NCI-H446 (cell line): ENCODE measurements around the gene DMRTA2.

Experiments
- DNase-seq, 2 experiments: peaks; one replicate each; lab custom pipeline; 2025; lab: John Stamatoyannopoulos, UW

The DMRTA2 gene

DNA sequence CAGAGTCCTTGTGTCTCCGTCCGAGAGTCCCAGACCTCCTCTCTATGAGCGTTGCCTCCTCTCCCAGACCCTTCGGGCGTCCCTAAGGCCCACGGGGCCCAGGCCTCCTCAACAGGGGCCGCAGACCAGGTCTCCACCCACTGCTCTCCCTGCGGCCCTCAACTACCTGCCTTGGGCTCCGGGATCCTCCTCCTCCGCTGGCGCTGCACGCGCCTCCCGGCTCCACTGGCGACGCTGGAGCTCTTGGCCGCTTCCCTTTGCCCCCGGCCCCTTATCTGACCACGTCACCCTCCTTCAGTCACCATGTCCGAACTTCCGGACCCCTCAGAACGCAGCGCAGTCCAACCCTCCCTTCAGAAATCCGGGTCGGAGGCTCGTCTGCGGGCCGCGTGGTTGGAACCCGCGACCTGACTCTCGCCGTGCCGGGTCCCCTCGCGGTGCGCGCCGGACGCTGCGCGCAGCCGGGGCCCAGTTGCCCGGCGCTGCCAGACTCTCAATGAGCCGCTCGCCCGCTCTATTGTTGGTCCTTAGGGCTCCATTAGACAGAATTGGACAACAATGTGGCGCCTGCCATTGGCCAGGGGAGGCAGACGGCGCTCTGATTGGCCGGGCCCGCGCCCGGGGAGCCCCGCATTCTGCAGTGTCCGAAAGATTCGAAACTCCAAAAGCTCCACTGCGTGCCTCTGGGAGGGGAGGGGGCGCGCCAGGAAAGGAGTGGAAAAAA, at the start of gene DMRTA2:
Gene DMRTA2 (minus strand): TSS at position 498 of the 724 bp plus-strand sequence. CDS start 1,907 bp downstream, outside the sequence.
- DNase-seq: no peak

DNA sequence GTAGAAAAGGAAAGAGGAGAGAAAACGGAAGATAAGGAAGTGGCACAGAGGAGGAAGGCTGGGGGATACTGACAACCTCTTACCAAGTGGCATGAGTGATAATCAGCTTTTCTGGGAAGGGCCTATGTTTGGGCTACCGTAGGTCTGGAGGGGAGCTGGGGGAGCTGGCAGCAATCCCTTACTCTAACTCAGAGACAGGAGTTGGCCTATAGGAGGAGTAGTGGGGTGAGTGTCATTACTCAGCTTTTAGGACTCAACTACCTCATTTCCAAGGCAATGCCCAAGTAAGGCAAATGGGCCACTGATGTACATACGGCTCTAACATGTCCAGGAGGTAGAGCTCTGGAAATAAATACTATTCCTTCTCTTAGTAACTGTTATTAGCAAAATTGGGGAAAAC, 48.7 kb upstream of the DMRTA2 start:
- no peak for DNase-seq

DNA sequence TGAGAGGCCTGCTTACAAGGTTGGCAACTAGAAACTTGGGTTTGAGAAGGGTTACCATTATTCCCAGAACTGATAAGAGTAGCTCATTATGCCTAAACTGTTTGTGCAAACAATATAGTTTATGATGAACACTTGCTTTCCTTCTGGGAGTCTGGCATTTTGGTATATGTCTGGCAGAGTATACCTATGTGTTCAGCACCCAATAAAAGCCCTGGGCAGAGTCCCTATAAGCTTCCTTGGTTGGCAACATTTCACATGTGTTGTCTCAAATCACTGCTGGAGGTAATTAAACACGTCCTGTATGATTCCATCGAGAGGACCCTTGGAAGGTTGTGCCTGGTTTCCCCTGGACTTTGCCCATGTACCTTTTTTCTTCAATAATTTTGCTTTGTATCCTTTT, 39.7 kb upstream of the DMRTA2 start:
- no peak for DNase-seq

DNA sequence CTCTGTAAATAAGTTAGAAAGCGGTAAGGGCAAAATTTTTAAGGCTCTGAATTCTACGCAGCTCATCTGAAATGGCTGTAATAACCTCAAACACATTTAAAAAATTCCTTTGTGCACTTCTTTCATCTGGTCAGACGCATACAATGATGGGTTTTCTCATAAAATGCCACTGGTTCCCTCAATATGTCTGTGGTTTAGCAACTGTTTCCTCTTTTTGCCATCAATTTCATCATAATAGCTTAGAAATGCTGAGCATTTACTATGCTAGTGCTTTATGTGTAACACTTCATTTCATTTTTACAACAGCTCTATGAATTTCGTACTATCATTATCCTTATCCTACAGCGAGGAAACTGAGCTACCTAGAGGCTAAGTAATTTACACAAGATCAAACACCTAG, 35.3 kb upstream of the DMRTA2 start:
- no peak for DNase-seq

DNA sequence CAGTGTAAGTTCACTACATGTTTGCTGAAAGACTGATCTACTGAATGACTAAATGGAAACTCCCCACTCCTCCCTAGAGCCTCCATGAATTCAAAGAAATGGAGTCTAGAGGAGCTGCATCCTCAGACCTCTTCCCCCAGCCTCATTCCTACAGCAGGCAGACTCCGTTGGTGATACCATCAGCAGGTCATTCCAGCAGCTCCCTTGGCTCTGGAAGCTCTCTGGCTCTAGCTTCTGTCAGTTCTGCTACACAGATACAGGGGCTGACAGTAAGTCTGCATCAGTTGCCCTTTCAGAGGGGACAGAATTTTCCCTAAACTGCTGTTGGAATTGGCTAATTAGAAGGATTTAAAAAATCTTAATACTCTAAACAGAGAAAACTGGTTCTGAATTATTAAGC, 31.7 kb upstream of the DMRTA2 start:
- DNase-seq: no peak

DNA sequence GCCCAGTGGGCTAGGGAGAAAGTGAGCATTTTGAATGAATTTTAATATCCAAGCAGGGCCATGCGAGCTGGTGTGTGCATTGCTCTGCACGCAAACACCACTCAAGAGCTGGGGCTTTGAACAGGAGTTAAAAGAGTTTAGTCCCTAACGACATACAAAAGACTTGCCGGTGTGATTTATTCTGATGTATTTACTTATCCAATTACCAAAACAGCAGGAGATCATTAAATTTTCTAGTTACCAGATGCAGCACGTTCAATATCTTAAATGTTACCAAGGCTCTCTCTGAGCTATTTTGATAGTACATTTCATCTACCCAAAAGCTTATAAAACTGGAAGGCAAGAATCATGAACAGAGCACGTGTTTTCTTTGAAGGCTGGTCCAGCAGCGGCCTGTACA, 30.0 kb upstream of the DMRTA2 start:
- DNase-seq: no peak

DNA sequence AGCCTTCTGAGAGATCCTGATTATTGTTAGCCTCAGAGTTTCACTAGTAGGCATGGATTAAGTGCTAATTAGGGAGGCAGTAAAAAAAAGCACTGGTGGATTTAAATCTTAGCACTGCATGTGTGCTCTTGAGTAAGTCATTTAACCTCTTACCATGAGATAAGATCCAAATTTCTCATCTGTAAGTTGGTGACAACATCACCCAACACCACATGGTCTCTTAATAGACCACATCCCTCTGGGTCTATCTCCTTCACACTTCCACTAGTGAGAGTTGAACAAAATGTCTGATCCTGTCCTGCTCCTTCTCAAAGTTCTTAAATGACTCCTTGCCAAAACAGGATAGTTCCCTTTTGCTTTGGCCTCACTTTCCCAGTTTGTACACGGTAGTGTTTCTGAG, 29.5 kb upstream of the DMRTA2 start:
- no peak for DNase-seq

DNA sequence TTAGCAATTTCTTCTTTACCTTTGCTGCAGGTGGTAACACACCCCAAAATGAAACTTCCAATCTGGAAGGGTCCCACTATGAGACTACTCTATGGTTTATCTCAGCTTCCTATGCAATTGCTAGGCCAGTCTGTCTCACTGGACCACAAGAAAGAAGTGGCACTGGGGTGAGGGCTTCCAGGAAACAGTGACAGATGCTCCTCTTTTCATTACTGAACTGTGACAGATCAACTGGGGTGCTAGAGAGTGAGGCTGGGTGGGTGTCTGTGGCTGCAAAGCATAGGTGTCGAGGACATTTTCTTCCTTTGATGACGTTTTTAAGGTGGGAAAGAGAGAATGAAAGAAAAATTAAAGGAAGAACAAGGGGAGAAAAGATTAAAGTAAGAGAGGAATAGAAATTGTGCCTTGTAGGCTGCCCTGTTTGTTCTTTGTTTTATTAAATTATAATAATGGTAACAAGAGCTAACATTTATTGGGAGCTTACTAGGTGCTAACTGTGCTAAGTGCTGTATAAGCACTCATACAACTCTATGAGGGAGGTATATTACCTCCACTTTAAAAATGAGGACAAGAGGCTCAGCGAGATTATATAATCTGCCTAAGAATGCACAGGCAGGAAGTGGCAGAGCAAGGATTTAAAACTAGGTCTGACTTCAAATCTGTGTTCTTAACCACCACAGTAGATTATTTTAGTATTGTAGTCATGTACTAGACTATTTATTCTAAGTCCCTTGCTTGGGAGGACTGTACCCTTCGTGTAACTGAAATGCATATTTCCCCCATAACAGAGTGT, 27.8 kb upstream of the DMRTA2 start:
- no peak for DNase-seq

DNA sequence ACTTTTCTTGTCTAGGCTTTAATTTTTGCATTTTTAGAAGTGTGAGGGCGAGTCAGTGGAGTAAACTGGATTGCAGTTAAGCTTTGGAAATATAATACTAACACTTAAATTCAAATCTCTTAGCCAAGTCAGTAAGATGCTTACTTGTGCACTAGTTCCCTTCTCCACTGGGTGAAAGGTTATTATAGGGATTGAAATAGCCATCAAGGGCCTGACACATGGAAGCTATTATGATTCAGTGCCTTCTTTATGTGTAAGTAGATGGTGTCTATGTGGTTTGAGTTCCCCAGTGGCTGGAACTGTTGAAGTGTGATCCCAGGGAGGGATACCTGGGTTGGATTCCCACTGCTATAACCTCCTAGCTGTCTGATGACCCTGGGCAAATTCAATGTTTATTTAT, 24.7 kb upstream of the DMRTA2 start:
- DNase-seq: no peak

DNA sequence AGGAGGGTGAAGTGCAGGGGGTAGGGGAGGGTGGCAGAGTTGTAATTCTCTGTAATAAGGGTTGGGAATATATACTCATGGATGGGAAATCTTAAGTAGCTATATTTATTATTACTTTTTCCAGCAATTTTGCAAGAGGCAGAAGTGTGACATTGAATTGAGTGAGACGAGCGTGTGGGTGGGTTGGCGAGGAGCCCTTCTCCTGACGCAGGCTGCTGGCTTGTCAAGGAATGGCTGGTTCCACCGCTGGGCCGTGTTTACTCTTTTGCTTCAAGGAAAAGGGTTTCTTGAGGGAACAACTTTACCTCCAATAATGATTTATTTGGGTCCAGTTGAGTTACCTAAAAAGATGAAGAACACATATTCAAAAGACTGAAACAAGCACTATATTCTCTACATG, 17.9 kb upstream of the DMRTA2 start:
- no peak for DNase-seq

DNA sequence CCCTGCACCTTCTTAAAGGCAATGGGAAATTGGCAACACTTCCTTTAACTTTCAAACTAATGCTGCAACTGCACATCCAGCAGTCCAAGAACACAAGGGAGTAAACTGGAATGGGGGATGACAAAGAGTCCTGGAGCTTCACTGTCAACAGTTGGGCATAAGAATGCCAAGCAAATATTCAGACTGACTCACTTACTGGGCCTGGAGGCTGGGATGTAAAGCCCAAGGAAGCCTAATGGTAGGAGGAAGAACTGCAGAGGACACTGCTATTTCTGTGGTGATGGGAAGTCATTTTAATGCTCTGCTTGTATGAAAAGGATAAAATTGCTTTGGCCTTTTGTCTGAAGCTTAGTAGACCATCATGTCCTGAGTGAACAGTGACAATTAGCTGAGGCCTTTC, 15.7 kb upstream of the DMRTA2 start:
- no peak for DNase-seq

DNA sequence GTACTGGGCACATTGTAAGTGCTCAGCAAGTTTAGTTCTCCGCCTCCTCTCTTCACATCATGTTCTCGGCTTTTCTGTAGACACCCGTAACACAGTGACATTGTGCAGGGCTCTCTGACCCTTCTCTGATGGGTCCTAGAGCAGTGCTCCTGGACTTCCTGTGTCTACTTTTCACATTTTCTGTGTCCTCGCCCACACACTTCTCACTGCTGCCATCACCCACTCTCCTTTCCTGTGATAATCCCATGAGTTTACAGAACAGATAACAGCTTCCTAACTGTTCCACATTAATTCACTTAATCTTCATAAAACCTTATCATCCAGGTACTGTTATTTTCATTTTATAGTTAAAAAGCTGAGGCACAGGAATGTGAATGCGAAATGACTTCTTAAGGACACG, 13.2 kb upstream of the DMRTA2 start:
- no peak for DNase-seq

DNA sequence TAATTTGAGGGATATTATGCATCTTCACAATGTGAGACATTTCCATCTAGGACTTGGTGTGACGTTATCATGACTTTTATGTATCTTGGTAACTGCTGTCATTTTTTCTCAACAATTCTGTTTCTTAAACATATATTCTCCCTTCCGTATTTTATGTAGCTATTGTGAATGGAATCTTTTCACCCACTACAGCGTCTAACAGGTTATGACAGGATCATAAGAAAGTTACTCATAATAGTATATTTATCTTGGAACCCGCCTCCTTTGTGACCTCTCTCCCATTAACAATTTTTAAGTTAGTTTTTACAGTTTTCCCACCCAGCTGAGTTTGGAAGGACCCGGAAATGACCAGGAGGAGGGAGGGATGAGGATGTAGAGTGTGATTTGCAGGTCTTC, 6.8 kb upstream of the DMRTA2 start:
- DNase-seq: no peak

DNA sequence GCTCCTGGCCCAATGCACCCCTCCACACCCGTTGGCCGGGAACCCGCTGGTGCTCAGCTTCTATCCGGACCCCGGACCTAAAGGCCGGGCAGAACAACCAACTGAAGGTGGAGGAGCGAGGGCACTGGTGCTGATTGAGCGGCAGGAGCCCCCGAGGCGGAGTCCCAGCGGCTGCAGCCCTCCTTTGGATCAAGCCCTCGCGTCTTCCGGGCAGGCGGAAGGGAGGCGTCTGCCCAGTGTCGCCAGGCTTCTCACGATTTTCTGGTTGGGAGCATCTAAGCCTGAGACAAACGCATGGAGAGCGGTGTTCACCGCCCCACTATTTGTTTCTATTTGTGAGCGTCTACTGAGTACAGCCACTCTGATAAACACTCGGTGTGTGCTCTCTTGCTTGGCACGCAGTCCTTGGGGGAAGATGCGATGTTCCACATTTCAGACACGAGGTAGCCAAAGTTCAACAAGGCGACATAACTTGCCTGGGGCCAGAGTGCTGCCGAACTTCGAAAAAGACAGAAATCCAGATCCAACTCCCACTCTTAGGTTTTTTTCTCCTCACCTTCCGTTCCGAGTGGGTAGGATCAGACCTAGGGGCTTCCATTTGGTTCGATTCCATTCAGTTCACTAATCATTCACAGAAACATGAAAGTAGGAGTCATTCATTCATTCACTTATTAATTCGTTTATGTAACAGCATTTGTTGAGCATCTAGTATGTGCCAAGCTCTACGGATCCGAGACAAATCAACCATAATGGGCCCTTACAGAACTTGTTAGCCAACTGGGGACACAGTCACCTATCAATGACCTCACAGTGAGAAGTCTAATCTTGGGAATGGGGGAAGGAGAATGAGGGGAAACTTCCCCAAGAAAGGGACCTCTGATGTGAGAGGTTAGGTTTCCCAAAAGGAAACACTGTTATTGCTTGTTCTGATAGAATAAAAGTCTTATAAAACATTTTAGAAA, 4.9 kb upstream of the DMRTA2 start:
- DNase-seq: no peak

DNA sequence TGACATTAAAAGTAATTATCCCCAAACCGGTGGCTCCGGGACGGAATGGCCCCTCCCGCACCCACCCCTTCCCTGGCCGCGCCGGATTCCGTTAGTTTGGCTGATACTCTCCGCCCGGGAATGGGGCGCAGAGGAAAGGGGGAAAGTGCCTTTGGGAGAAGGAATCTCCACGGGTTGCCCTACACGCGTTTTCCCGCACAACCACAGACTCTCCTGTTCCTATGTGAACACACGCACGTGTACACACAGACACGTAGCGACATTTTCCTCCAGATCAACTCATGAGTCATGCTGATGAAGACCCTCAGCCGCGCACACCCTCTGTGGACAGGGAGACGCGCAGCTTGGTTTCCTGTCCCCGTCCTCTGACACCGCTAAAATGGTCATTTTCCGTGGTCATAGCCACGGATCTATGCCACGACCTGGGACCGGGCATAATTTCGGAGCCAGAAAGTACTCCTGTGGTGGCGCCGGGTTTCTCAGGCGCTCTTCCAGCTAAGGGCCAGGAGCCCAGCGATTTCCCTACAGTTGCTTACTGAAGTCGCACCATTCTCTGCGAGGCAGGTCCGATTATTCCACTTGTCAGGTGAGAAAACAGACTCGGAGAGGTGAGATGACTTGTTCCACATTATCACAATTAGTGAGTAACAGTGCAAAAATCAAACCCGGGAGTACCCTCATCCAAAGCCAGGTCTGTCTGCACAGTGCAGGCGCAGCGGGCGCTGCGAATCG, 4.0 kb upstream of the DMRTA2 start:
- DNase-seq: no peak

DNA sequence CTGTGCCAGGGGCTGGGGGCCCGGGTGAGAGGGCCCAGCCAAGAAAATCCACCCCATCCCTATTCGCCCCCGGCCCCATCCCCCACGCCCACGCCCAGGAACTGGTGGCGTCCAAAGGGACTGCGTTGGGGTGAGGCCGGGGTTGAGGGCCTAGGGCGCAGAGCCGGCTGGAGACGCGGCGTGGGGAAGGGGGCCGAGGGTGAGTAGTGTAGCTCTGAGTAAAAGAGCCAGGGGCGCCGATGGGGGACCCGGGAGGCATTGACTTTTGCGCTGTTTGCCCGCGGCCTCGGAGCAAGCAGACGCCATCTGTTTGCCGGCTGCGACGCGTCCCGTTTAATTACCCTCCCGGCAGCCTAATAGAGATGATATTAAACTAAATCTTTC, 3.5 kb upstream of the DMRTA2 start:
- DNase-seq: no peak

DNA sequence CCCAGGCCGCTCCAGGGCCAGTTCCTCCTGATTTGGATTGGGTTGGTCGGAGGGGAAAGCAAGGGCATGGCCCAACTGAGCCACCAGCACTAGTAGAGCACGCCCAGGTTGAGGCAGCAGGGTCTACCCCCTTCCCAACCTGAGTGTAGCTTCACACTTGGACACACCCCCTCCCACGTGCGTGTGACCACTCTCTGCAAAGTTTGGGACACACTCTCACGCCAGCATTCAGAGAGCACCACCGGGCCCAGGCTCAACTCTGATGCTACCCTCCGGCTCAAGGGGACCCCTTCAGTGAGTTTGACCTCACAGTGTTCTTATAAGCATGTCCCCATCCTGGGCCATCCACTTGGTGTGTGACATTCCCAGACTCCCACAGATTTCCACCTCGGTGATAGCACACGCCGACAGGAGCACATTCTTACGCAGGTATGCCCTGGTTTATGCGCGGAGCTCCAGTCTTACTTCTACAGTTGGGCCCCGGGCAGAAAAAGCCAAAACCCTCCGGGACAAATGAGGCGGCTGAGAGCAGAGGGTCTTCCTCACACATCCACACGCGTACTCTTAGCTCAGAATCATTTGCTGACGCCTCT, 3.0 kb upstream of the DMRTA2 start:
- no peak for DNase-seq

DNA sequence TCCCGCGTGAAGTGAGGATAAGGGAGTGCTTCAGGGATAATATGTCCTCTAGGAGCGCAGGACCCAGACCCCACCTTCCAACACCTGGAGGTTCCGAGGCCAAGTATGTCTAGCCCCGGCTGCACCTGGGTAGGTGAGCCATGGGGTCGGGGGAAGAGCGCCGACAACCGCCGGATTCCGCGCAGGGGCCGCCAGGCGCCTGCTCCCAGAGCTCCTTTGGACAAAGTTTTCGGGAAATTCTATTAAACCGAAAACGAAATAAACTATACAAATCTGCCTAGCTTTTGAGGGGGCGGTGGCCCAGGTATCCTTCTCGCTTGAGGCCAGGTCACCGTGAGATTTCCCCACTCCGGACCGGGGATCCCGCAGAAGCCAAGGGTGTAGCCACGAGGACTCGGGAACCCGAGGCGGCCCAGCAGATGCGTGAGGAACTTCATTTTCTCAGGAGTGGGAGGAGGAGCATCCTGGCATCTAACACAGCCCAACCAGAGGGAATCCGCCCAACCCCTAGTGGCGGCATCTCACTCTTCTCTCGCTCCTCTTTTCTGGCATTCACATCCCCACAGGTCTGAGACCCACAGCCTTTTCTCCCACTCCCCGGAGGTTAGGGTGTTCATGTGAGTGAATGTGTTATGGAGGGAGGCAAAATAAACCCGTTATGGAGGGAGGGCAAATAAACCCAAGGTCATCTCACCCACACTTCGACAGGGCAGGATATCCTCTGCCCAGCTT, 2.3 kb upstream of the DMRTA2 start:
- DNase-seq: no peak

DNA sequence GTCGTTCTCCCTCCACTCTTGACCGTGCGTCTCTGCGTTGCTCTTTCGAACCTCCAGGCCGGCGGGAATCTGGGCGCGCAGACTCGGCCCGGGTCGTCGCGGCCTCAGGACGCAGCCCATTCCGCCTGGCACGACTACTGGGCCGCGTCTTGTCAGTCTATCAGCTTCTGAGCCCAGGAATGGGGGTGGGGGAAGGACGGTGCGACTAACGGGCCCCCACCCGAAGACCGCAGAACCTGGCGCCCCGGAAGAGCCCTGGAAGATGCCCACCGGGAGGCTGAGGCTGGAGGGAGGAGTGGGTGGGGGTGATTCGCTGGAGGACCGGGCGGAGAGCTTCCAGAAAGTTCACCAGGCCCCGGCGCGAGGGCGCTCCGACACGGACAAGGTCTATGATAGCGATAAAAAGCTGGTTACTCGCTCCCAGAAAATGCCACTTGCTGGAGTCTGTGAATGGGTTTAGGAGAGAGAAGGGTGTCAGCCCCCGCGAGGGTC, 1.7 kb upstream of the DMRTA2 start:
- no peak for DNase-seq

DNA sequence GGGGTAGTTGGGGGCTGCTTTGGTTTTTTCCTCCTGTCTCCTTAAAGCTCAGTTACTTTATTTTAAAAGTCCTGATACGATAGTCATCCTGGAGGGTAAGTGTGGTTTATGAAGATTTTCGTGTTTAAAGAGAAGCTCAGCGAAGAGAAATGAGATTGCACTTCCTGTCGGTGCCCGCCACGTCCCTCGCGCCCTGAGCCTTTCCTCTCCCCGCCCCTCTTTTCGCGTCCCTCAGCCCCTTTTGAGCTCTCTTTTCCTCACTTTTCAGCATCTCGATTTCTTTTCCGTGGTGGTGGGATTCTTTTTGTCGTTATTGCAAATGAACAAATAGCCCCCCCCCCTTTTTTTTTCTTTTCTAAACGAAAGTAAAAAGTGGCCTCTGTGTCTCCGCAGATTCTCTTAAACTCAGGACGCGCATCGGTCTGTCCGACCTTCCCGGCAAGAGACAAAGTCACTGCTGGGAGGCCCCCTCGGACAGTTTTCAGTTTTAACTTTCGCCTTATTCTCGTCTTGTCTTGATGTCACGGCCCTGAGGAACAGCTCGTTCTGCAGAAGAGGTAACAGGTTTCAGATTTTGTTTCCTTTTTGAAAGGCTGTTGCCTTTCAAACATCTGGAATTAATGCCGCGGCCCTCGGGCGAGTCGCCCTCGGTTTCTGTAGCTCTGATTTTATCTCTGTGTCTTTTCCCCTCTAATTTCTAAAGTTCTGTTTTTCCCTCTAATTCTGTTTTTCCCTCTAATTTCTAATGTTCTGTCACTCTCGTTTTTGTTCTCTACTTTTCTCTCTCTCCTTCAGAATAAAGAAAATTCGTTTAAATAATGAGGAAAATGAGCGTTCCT, 1.0 kb upstream of the DMRTA2 start:
- DNase-seq: no peak
